ENCODE data around the gene APBA2.

DNA sequence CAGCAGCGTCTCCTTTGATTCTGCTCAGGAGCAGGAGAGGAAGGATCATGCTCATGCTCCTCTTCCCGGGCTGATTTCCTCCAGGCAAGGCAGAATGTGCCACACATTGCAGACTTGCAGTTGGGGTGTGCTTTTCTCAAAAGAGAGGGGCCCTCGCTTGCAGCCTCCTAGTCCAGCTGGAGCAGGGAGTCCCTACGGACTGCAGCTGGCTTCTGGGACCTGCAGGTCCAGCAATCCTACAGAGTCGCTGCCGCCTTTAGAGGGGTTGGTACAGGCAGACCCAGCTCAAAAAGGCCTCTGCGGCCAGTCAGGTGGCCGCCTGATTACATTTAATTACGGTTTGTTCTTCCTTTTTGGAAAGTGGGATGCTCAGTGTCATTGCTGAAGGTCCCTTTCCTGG is 210.0 kb downstream of the APBA2 start:
- TF ChIP-seq, protein P1, sequence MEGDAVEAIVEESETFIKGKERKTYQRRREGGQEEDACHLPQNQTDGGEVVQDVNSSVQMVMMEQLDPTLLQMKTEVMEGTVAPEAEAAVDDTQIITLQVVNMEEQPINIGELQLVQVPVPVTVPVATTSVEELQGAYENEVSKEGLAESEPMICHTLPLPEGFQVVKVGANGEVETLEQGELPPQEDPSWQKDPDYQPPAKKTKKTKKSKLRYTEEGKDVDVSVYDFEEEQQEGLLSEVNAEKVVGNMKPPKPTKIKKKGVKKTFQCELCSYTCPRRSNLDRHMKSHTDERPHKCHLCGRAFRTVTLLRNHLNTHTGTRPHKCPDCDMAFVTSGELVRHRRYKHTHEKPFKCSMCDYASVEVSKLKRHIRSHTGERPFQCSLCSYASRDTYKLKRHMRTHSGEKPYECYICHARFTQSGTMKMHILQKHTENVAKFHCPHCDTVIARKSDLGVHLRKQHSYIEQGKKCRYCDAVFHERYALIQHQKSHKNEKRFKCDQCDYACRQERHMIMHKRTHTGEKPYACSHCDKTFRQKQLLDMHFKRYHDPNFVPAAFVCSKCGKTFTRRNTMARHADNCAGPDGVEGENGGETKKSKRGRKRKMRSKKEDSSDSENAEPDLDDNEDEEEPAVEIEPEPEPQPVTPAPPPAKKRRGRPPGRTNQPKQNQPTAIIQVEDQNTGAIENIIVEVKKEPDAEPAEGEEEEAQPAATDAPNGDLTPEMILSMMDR (IDR thresholded peaks at IDR 0.05), result no peak
- no peak for TF ChIP-seq POLR2A (IDR thresholded peaks at IDR 0.05)
- TF ChIP-seq EP300 (IDR thresholded peaks at IDR 0.05; ENCODE audit: low read depth), result no peak

Measured in transverse colon (tissue), 3 donors.